GM19455 (cell line): ENCODE results near the gene DDX31.

Experiments used
- ATAC-seq: cut with Tn5 transposase; IDR thresholded peaks from one replicate; pipeline ENCODE4 v1.9.1; 2021; ENCODE audit not compliant: unreplicated experiment

DDX31 gene

DNA sequence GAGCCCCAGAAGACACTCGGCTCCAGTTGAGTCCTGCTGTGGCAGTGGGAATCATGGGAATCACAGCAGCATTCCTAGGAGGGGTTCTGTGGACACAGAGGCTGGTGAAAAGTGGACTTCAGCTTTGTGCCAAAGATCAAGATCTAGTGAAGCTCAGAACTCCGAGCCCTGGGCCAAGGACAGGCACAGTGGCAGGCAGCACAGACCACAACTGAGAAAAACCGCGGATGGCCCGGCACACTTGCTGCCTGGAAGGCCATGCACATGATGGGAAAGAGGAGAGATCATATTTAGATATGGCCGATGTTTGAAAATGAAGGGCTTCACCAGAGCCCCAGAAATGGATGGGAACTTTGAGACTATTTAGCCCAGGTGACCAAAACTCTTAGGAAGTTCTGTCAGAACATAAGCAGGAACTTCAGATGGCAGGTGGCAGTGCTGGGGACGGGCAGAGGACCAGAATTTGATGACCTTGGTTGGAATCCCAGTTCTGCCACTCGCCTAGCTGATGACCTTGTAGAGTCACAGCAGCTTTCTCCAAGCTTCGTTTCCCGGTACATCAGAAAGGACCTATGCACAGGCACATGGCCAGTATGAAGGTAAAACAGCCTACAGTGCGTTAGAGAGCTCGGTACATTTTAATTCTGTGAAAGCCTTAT, 69.3 kb downstream of the DDX31 start:
- no peak for ATAC-seq

DNA sequence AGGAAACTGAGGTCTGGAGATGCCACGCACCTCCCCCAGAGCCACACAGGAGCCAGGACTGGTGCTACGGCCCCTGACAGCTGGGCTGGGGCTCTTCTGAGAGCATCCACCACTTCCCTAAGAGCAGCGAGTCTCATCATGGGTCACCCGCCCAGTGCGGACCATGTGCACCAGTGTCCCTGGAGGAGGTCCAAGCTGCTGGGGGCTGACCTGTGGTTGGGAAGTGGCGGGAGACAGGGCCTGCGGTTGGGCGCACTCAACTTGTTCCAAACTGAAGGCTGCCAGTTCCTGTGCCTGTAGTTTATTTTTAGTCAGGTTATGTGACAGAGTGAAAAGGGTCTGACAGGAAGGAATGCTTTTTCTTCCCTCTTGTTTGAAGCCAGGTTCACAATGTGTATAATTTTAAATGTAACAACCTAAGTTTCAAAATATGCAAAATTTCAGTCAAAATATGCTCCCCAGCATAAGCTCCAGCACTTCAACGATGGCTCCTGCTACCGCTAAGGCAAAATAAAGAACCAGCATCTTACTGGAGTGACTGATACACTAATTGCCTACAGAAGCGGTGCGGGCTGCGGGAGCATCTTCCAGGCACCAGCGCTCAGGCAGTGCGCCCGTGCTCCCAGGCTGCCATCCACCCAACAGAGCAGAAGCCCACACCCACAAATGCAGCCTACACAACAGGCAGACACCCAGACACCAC, 72.6 kb downstream of the DDX31 start:
- no peak for ATAC-seq

GRCh38 chr9:132596200-132596599, 73.6 kb downstream of the DDX31 start:
- ATAC-seq = no peak

GRCh38 chr9:132595319-132595718, 74.5 kb downstream of the DDX31 start:
- ATAC-seq = no peak

GRCh38 chr9:132594412-132594811, 75.4 kb downstream of the DDX31 start:
- no peak for ATAC-seq

GRCh38 chr9:132592451-132592850, 77.3 kb downstream of the DDX31 start:
- ATAC-seq = no peak

DNA sequence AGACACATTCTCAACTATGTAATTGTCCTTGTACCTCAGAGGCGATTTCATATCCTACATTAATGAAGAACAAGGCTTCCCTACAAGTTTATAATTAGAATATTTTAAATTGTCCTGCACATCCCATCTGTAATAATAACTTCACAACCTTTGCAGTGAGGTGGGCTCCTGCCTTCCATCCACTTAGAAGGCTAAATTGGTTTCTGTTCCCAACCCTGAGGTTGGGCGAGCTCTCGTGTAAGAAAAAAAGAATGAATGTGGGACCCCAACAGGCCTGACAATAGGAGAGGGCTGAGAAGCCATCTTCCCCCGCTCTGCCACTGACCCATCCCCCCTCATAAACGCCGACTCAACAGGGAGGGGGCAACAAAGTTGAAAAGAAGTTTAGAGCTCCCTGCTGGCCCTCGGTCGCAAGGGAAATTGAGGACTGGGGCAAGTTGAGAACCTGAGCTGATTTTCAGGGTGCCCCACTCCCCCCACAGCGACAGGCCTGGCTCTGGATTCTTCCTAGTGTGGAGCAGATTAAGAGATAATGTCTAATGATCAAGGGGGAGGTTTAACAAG, 78.0 kb downstream of the DDX31 start:
- ATAC-seq = no peak

DNA sequence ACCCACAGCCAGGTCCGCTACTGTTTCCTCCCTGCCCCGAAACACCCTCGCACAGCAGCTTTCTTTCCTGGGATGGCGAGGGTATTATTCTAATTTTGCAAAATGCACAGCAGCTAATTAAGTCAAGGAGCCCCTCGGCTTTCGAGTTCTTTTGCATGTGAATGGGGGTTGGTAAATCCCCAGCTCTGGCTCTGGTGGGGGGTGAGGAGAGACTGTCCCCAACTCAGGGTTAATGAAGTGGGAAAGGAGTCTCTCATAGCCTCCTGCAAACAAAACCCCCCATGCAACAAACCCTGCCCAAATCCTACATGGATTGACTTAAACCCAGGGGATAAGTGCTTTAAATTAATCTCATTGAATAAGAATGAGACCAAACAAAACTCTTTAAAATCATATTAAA, 78.5 kb downstream of the DDX31 start:
- no peak for ATAC-seq

DNA sequence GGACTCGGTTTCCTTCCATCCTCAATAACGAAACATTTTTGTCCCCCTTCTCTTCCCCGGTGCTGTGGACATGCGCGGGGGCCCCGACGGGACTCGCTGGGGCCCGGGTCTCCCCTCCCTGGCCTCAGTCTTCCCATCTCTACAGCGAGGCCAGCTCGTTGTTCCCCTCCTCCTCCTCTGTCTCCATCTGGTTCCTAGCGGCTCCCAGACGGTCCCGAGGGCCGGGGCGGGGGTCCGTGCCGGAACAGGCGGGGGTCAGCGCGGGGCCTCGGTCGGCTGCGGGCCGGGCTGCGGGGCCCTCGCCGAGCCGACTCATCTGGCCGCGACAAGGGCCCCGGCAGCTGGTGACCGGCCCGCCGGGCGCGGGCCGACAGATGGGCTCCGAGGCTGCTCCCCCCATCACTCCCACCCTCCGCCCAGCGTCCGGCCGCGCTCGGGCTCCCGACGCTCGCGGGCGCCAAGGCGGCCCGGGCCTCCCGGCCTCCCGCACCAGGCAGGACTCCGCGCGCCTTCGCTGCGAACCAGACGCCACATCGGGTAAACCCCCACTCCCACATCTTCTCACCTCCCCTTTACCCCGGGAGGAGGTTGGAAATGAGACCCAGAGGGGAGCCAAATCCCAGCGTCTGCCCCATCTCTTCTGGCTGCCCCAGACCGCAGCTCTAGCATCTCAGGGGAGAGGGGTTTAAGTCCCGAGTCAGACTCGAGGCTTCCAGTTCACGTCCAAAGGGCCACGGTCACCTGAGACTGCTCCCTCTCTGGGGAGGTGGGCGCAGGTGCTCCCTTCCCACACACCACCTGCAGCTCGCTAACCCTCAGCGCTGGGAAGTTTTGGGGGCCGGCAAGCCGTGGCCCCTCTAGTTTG, 79.2 kb downstream of the DDX31 start:
- ATAC-seq = no peak

GRCh38 chr9:132590037-132590317, 79.8 kb downstream of the DDX31 start:
- ATAC-seq = no peak

DNA sequence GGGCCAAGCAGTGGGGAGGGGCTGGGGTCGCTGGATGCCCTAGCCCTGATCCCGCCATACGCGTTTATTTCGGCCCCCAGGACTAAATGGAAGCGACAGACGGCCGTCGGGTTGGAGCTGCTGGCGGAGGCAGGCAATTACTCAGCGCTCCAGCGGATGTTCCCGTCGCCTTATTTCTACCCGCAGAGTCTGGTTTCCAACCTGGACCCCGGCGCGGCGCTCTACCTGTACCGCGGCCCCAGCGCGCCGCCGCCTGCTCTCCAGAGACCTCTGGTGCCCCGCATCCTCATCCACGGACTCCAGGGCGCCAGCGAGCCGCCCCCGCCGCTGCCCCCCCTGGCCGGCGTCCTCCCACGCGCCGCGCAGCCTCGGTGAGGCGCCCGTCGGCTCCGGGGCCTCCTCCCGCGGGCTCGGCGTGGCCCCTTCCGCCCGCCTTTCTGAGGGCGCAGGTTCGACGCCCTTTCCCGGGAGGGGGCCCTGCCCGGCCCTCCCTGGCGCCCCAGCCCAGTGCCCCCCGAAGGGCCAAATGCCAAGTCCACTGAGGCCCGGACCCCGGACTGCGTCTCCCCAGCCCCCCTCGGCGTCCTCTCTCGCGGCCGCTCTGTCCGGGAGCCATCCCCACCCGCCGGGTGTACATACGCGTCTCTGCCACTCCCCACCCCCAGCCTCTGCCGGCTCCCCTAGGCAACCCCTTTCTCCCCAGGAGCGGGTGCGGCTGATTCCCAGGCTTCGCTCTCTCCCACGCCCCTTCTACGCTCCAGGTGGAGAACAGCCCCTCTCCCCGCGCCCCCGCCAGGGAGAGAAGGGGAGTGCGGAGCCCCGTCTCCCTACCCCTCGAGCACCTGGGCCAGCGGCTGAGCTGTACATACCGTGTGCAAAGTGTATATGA, 80.4 kb downstream of the DDX31 start:
- ATAC-seq = no peak

- ATAC-seq = no peak
Measured at GRCh38 chr9:132588501-132589147, 81.2 kb downstream of the DDX31 start.

GRCh38 chr9:132588098-132588497, 81.7 kb downstream of the DDX31 start:
- ATAC-seq = no peak

- ATAC-seq = no peak
Measured at GRCh38 chr9:132587592-132587955, 82.2 kb downstream of the DDX31 start.

DNA sequence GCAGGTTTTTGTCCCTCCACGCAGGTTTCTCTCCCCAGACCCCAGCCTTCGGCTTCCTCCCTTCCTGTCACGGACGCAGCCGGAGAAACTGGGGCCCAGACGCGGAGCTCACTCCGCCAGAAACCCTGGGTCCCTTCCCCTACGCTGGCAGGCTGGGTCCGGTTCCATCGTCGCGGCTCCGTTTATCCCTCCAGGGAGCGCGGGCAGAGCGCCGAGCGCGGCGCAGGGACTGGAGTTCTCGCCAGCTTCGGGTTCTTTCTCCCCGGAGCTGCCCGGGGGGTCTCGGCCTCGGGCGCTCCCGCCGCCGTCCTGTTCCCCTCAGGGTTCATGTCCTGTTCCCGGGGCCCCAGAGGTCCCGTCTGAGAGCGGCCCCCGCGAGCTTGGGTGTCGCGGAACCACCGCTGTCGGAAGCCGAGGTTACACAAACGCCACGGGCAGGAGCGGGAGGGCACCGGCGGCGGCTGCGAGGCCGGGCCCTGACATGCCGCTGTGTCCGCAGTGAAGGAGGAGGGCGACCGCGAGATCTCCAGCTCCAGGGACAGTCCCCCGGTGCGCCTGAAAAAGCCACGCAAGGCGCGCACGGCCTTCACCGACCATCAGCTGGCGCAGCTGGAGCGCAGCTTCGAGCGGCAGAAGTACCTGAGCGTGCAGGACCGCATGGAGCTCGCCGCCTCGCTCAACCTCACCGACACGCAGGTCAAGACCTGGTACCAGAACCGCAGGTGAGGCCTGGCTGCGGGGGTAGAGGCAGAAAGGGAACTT, 82.8 kb downstream of the DDX31 start:
- ATAC-seq = no peak

DNA sequence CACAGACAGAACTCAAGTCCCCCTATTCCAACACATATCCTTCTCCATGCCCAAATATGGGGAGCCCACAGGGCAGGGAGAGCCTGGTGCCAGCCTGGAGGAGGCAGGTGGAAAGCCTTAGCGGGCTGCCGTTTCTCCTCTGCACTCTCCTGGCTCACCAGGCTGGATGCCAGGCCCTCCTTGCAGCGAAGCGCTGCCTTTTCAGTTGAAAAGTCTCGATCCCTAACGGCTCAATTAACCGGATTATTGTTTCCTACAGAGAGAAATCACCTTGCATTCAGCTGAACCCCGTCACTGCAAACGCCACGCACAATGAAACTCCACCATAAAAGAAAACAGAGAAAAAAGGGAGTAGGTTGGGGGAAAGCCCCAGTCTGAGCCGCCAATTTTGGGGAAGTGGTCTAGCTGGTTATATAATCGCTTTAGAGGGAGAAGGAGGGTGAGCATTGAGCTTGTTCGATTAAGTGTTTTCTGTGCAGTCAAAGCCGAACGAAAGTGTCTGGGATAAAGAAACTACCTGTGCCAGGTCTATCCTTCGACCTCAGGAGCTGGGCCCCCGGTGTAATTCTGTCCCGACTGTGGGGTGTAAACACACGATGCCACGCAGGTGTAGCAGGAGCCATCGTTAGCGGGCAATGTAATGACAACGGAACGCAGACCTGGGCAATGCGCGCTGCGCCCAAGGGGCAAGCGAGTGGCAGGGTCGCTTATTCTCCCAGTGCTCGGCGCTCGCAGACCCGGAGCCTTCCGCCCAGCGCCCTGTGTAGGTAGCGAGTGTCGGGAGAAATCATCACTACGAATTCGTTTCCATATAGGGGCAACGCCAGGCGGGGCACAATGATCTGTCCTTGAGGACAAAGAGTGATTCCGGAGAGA, 83.6 kb downstream of the DDX31 start:
- ATAC-seq = no peak

- ATAC-seq = no peak
Measured at GRCh38 chr9:132584601-132585560, 84.9 kb downstream of the DDX31 start.
